ENCODE results near the gene TMIGD3.

Gene TMIGD3

DNA sequence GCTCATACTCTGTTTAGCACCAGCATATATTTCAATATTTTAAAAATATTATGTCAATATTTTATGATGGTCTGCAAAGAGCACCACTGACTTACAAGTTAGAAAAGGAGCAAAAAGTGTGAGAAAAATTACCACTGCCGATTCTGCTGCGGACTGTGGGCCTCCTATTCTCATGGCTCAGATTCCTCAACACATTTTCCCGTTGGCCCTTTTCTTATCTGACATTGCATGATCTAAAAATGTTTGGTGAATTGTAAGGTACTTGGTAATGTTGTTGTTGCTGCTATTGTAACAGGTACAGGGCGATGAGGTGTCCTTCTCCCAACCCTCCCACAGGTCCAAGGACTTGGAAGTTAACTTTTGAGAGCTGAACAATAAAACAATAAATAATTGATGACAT lies 28.9 kb downstream of the TMIGD3 start:
- DNase-seq = no peak

DNA sequence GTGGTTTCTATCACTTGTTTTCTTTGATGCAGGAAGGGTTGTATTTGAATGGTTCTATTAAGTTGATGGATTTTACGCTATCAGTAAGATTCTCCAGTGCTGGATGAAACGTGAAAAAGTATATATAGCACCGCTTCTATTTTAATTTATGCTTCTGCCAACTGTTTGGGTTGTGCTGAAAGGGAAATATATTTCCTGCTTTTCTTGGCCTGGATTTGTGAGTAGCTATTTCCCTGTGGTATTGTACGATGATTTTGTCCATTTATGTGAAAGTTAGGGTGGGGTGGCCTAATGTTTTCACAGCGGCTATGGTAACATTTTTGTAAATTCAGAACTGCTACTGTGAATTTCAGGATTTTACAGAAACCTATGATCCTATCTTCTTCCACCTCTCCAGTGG lies 29.3 kb downstream of the TMIGD3 start:
- DNase-seq = no peak

DNA sequence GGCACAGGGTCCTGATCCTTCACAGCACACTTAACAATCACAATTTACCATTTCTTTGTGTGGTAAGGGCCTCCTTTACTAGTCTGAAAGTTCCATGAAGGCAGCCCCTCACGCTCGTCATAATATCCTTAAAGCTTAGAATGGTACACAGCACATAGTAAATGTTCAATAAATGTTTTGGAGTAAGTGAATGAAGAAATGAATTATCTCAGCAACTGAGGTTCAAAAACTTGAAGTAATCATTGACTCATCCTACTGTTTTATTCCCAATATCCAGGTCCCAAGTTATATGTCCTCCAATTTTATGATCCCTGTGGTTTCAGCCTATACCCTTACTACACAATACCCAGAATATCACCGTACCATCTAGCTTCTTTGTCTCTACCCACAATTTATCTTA lies 31.9 kb downstream of the TMIGD3 start:
- no peak for DNase-seq

DNA sequence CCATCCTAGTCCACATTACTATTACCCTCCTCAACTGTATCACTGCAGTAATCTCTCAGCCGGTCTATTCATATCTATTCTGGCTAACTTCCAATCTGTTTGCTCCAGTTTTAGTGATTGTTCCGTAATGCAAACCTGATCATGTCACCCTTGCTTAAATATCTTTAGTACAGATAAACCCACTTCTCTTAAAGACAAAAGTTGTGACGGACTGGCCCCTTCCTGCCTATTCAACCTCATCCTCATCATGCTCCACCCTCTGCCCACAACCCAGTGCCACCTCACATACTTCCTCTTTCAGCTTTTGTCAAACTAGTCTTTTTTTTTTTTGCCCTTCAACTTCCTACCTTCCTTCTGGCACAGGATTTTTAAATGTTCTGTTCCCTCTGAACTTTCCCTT lies 32.4 kb downstream of the TMIGD3 start:
- DNase-seq = peak; percentile 43

DNA sequence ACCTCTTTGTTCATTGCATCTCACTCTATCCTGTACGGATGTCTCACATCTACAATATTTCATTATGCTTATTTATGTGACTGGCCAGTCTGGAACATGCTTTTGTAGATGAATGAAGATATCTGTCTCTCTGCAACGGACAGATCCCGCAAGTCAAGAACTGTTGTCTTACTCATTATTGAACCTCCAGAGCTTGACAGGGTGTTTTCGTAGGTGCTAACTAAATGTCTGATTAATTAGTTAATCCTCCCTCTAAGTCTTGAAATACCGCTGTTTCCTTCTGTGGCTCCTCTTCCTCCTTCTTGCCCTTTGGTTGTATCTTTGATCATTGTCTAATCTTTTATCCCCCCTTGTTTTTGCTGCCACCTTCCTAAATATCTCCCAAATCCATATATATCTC lies 32.8 kb downstream of the TMIGD3 start:
- no peak for DNase-seq

DNA sequence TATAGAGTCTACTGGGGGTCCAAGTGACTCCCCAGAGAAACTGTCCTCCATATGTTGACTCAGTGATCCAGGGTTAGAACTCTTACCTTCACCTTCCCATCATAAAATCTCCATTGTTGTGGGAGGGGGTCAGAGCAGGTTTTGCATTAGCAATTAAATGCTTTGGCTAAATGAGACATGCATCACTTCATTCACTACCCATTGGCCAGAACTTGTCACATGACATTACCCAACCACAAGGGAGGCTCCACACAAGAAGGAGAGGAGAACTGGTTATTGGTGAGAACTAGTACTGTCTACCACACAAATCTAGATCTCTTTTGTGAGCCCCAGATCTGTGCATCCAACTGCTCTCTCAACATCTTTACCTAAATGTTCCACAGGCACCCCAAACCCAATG lies 33.9 kb downstream of the TMIGD3 start:
- no peak for DNase-seq

DNA sequence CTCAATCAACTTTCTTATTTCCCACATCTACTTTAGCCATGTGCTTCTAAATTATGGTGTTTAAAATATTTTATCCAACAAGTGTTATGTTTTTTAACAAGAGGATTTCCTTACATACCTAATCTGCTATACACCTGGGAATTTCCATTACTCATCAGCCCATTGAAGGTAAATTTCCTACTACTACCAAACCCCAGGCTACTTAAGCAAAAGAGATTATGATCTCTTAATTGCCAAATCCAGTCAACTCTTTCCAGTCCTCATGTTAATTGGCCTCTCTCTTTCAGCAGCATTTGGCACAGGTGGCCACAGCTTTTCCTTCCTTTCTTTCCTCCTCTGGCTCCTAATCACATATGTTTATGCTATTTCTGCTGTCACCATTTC lies 34.7 kb downstream of the TMIGD3 start:
- no peak for DNase-seq

DNA sequence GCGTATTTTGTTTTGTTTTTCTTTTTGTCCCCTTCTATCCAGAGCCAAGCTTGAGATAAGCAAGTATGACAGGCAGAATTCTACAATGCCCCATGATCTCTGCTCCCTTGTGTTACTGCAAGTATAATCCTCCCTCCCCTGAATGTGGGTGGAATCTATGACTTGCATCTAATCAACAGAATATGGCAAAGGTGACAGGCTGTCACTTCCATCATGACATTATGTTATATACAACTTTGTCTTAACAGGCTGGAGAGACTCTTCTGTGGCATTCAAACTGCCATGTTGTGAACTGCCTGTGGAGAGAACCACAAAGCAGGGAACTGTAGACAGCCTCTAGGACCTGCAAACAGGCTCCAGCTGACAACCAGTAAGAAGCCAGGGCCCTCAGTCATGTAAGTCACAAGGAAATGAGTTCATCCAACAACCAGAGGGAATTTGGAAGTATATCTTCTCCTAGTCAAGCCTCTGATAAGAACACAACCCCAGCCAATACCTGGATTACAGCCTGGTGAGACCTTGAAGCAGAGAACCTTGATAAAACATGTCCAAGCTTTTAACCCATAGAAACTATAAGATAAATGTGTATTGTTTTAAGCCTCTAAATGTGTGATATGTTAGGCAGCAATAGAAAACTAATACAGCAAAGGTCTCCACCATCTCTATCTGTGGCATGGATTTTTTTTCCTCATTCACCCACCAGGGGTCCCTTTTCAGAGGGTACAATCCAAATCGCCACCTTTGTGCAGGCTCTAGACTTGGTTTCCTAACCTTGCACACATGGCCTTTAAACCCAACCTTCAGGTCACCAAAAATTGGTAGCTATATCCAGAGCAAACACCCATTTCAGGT lies 35.3 kb downstream of the TMIGD3 start:
- no peak for DNase-seq

DNA sequence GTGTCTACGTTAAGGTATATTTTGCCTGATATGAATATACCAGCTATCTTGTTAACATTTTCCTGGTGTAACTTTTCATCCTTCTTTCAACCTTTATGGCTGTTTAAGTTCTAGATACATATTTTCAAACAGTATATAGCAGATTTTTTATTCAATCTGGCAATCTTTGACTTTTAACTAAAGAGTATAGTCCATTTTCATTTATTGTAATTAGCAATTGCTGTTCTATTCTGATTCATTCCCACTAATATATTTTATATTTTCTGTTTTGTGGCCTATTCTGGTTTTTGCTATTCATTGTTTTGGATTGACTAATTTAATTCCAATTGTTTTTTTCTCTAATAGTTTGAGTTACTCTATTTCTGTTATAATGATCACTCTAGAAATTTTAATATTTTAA lies 37.0 kb downstream of the TMIGD3 start:
- DNase-seq = no peak

DNA sequence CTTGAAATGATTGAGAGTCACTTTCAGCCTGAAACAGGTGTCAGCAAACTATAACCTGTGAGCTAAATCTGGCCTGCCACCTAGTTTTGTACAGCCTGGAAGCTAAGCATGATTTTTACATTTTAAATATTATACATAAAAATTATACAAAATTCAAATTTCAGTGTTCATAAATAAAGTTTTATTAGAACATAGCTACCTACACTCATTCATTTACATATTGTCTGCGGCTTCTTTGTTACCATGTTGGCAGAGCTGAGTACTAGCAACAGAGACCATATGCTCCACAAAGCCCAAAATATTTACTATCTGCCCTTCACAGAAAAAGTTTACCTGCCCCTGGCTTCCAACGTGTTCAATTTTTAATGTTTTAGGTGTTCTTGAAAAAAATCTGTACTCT lies 37.7 kb downstream of the TMIGD3 start:
- DNase-seq = no peak

DNA sequence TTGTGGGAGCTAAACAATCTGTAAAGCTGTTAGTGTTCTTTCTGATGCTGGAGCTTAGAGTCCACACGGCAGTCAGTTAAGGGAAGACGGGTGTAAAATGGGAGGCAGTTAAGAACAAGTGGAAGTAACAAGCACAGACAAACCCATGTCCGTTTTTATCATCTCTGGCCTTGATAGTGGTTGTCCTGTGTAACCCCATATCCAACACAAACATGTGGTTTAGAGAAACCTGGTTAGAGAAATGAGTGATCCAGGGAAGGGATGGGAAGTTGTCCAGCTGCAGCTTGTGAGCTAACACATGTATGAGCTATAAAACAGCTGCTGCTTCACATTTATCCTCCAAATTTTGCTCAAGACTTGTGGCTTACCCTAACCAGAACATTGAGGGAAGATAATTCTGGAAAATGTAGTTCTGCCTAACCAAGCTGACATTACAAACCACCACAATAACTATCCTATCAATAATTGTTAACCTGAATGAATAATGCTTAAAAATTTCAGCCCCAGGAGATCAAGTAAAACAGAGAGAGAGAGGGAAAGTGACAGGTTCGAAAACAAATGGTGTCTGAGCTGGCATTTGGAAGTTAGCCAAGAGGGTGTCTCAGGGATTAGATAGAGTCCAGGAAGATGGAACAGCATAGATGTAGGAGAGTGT lies 40.3 kb downstream of the TMIGD3 start:
- no peak for DNase-seq

DNA sequence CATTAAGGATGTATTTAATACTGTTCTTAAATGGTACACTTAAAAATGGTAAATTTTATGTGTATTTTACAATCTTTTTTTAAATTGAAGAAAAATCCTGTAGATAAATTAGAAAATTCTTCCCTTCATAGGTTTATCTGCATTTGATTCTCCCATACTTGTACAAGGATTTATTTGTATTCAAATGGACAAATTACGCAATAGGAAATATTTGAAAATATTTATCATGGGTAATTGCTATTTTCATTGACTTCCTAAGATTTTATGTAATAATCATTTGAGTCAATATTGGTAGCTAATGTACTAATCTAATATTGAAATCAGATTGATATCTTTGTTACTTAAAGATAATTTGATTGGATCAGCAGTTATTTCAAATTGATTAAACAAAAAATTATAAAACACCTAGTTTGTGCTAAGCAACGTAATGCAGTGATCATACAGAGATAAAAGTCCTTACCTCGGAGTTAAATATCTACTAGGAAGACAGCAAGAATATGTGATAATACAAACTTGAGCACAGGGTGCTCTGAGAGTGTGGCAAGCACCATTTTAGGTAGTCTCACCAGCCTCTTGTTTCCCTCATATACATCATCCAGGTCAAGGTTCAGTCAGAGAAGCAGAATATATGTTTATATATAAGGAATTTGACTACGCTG lies 40.9 kb downstream of the TMIGD3 start:
- no peak for DNase-seq

DNA sequence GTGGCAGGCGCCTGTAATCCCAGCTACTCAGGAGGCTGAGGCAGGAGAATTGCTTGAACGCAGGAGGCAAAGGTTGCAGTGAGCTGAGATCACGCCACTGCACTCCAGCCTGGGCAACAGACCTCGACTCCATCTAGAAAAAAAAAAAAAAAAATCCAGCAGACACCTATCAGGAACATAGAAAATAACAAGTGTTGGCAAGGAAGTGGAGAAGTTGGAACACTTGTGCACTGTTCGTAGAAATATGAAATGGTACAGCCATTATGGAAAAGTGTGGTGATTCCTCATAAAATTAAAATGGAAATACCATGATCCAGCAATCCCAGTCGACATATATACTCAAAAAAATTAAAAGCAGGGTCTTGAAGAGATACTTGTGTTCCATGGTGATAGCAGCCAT lies 41.7 kb downstream of the TMIGD3 start:
- no peak for DNase-seq

DNA sequence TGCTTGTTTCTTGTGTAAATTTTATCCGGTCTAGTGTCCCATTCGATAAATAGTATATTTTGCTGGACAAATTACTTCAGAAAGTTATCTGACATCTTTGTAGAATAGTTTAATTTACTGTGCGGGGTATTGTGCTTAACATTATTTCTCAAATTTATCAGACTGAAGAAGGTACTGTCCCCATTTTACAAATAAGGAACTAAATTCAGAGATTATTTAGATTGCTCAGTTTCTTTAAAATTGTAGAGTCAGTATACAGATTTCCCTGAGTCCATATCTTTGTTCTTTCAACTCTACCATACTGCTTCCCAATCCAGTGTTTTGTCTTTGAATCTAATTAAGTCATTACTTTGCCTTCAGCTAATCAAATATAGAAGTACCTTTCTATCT lies 47.8 kb downstream of the TMIGD3 start:
- no peak for DNase-seq

DNA sequence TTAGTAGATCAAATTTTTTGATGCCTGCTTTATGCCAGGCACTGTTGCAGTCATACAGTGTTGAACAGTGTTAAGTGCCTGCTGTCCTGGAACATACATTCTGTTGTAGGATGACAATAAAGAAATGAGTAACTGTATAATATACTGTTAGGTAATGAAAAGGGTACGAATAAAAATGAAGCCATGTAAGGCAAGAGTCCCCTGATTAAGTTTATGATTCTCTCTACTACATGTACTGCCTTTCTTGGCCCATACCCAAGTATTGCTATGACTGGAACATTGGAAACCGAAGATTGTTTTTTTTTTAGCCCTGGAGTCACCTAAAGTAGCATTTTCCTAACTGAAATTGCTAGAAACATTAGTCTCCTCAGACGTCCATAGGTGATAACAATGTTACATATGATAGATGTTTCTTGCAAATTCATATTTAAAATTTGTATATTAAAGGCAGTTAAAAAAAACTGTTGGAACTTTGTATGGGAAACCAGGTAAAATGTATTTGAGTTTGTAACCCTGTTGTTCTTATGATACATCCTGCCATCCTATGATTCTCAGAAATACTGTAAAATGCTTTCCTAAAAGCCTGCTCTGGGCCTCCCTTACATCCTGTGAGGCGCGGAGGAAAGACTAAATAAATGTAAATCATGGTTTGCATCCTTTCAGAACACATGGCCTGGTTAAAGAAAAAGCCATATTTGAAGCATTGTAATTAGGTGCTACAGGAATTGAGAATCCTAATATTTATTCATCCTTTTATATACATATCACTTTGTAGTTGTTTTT lies 48.4 kb downstream of the TMIGD3 start:
- no peak for DNase-seq

DNA sequence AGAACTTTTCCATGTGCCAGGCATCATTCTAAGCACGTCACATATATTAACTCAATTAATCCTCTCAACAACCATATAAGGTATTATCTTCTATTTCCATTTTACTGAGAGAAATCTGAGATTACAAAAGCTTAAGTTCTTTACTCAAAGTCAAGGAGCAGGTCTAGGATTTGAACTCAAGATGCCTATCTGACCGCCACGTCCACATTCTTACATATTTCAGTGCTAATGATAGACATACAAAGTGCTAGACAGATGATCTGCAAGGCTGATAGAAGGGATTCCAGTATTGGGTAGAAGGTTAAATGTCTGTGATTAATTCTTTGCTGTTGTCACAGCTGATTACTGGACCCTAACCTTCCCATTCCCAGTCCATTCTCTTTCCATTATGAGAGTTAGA lies 49.7 kb downstream of the TMIGD3 start:
- DNase-seq = no peak

DNA sequence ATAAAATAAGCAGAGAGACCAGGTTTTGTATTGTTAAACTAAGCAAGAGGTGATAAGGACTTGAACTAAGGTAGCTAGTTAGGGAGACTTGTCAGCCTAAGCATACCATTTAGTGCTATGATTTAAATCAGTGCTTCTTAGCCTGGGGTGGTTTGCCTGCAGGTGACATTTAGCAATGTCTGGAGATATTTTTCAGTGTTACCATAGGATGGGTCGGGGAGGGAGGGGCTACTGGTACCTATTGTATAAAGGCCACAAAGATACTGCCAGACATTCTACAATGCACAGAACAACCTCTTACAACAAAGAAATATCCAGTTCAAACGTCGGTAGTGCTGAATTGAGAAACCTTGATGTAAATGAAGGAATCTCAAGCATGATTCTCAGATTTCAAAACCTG lies 50.9 kb downstream of the TMIGD3 start:
- no peak for DNase-seq

DNA sequence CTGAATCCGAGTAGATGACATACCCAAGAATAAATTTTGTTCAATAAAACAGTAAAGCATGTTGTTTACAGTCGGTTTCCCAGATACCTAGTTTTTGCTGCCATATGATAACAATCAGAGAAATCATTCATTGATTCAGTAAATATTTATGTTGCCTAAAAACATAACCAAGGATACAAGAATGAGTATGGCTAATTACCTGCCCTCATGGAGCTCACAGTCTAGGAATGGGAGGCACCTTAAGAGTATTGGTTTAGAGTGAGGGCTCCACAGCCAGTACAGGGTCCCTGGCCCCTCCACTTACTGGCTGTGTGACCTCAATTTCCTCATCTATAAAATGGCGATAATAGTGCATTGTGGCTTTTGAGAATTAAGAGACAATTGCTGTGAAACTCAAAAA lies 53.2 kb downstream of the TMIGD3 start:
- DNase-seq = no peak

DNA sequence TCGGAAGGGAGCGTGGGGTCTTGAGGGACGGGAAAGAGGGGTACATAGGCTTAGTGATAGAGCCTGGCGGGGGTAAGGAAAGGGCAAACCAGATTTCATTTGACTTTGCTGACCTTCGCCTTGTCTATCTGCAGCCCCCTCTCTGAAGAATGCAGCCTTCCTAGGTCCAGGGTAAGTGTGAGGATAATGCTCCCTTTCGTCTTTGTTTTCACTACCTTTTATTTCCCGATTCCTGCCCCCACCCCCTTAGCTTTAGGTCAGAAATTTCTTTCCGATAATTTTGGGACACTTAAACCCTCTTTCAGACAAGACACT lies 53.8 kb downstream of the TMIGD3 start:
- no peak for DNase-seq

DNA sequence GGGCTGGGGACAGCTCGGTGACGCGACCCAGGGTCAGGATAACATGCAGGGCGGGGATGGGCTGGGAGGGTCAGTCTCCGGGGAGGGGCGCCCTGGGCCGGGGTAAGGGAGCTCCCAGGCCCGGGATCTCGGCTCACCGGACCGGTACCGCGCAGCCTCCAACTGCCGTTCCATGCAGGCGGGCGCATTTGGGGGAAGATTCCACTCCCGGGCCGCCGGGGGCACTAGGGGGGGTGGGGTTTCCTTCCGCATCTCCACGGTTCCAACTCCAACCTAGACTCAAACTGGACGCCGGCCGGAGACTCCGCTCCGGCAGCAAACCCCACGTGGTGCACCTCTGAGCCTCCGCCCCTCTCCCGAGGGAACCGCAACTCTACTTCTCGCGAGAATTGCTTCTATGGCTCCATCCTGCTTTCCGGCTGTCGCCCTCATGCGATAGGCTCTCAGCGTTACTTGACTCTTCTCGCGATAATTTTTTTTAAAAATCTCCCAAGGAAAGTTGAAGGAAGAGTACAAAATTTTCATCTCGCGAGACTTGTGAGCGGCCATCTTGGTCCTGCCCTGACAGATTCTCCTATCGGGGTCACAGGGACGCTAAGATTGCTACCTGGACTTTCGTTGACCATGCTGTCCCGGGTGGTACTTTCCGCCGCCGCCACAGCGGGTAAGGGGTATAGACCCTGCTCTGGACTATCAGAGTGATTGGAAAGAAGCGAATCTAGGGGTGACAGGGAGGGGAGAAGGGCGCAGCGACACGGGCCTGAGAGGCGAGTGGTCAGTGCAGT lies 54.3 kb downstream of the TMIGD3 start, which contains the start of the genes ATP5PB and WDR77:
Gene ATP5PB, plus strand, starts transcription at position 547 of the 785 bp plus-strand sequence. Its CDS starts 78 bp downstream, at position 625.
Gene WDR77, minus strand, starts transcription at position 339 of the 785 bp plus-strand sequence. Its CDS starts 87 bp downstream, at position 252.
- peak; percentile 83 for DNase-seq

DNA sequence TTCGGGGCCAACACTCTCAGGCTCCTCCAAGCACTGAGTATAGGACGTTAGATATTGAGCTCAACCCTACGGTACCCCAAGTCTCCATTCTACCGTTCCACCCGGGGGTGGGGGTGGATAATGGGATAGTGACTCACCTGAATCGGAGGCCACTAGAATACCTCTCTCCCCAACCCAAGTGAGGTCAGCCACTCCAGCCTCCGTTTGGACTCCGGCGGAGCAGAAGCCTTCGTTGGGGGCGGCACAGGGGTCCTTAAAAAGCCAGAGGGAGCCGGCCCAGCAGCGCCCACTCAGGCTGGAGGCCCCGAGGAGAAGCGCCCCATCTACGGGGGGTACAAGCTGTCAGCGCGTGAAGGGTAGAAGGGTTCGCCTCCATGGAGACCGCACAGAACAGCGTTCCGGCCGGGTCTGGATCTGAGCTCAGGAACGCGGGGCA lies 54.9 kb downstream of the TMIGD3 start:
- no peak for DNase-seq
